Neuronal stem cell (in vitro differentiated cells): ENCODE measurements around the gene KMT2B.

Experiments used
- DNase-seq: peaks from one replicate; pipeline ENCODE4 v3.0.0-alpha.2; 2013; ENCODE audit warnings: low spot score
- H2AFZ ChIP-seq: one replicate; pipeline ENCODE4 v1.6.1; 2013; ENCODE audit warnings: mild to moderate bottlenecking, low read length, inconsistent platforms
- H2AK5ac ChIP-seq: 2 replicates; pipeline ENCODE4 v1.6.1; 2013; ENCODE audit warnings: low read depth, mild to moderate bottlenecking, inconsistent platforms, low read length, moderate library complexity, mixed read lengths
- H2BK120ac ChIP-seq: 2 replicates; pipeline ENCODE4 v1.6.1; 2013; ENCODE audit warnings: low read depth, mild to moderate bottlenecking, inconsistent platforms, low read length, moderate library complexity, mixed read lengths
- H2BK12ac ChIP-seq: one replicate; pipeline ENCODE4 v1.6.1; 2013; ENCODE audit warnings: low read length, inconsistent platforms
- H2BK15ac ChIP-seq: 2 replicates; pipeline ENCODE4 v1.6.1; 2013; ENCODE audit warnings: mild to moderate bottlenecking, low read length, inconsistent platforms, mixed read lengths
- H2BK5ac ChIP-seq: one replicate; pipeline ENCODE4 v1.6.1; 2013; ENCODE audit warnings: inconsistent platforms, mild to moderate bottlenecking, low read length, moderate library complexity
- H3K14ac ChIP-seq: one replicate; pipeline ENCODE4 v1.6.1; 2013; ENCODE audit warnings: low read length, inconsistent platforms
- H3K18ac ChIP-seq: 2 replicates; pipeline ENCODE4 v1.6.1; 2013; ENCODE audit warnings: low read length, inconsistent platforms
- H3K23ac ChIP-seq: 2 replicates; pipeline ENCODE4 v1.6.1; 2013; ENCODE audit warnings: low read depth, mild to moderate bottlenecking, mixed read lengths, low read length, inconsistent platforms; ENCODE audit not compliant: poor library complexity
- H3K27ac ChIP-seq: replicated peaks from 3 replicates; pipeline ENCODE4 v1.5.1; 2013; ENCODE audit warnings: low read length, inconsistent platforms
- H3K27me3 ChIP-seq, 3 experiments: 2 replicates each; pipeline ENCODE4 v1.6.1; 2013; ENCODE audit warnings: low read length in 3 of 3, mild to moderate bottlenecking in 2 of 3, inconsistent platforms in 1 of 3, low read depth in 1 of 3, mixed read lengths in 1 of 3, moderate library complexity in 1 of 3; ENCODE audit not compliant: control insufficient read depth in 3 of 3, insufficient read depth in 3 of 3
- H3K36me3 ChIP-seq, 2 donors: replicated peaks in 1 of 2; 2 replicates each; pipeline ENCODE4 v1.6.1; 2013; ENCODE audit warnings: low read length in 2 of 2; ENCODE audit not compliant: control insufficient read depth in 2 of 2, insufficient read depth in 2 of 2
- H3K4ac ChIP-seq: 2 replicates; pipeline ENCODE4 v1.6.1; 2013; ENCODE audit warnings: inconsistent platforms, mild to moderate bottlenecking, low read length, moderate library complexity
- H3K4me1 ChIP-seq, 2 donors: 1 replicate in 1 of 2; 2 replicates in 1 of 2; pipeline ENCODE4 v1.6.1; 2013; ENCODE audit warnings: low read length in 2 of 2, low read depth in 1 of 2; ENCODE audit not compliant: control insufficient read depth in 2 of 2, insufficient read depth in 1 of 2
- H3K4me2 ChIP-seq: one replicate; pipeline ENCODE4 v1.6.1; 2013; ENCODE audit warnings: mild to moderate bottlenecking, low read length, inconsistent platforms; ENCODE audit not compliant: insufficient read depth, poor library complexity, severe bottlenecking
- H3K4me3 ChIP-seq, 2 donors: 2 replicates each; pipeline ENCODE4 v1.5.1; 2013; ENCODE audit warnings: low read length in 2 of 2, mild to moderate bottlenecking in 2 of 2, inconsistent platforms in 1 of 2, moderate library complexity in 1 of 2
- H3K79me1 ChIP-seq: one replicate; pipeline ENCODE4 v1.6.1; 2013; ENCODE audit warnings: low read depth, mild to moderate bottlenecking, inconsistent platforms, low read length, moderate library complexity
- H3K9ac ChIP-seq: one replicate; pipeline ENCODE4 v1.6.1; 2013; ENCODE audit warnings: mild to moderate bottlenecking, low read depth, low read length, inconsistent platforms; ENCODE audit not compliant: poor library complexity
- H3K9me3 ChIP-seq, 2 donors: replicated peaks in 1 of 2; 2 replicates each; pipeline versions ENCODE3 to v1.6.1; 2013; ENCODE audit warnings: low read length in 2 of 2, mild to moderate bottlenecking in 2 of 2, inconsistent platforms in 1 of 2, low read depth in 1 of 2, mixed read lengths in 1 of 2, moderate library complexity in 1 of 2; ENCODE audit not compliant: control insufficient read depth in 2 of 2, insufficient read depth in 1 of 2
- H4K8ac ChIP-seq: one replicate; pipeline ENCODE4 v1.6.1; 2013; ENCODE audit warnings: low read depth, mild to moderate bottlenecking, inconsistent platforms, low read length, moderate library complexity
- H4K91ac ChIP-seq: one replicate; pipeline ENCODE4 v1.6.1; 2013; ENCODE audit warnings: low read length, low read depth, mild to moderate bottlenecking, inconsistent platforms; ENCODE audit not compliant: poor library complexity
- WGBS, 2 donors: extraction: QIAGEN DNeasy Blood & Tissue Kit; methylation state at CpG; one replicate each; pipeline ENCODE4 v1.1.7; 2013; ENCODE audit warnings: missing lambda C conversion rate in 2 of 2, mixed read lengths in 1 of 2; ENCODE audit not compliant: insufficient read length in 2 of 2, insufficient replicate concordance in 1 of 2; ENCODE audit errors: extremely low coverage in 2 of 2; 5-methylcytosine and 5-hydroxymethylcytosine counted together

KMT2B gene

GRCh38 chr19:35780058-35780457 is 62.3 kb downstream of the KMT2B start:
- H3K36me3 ChIP-seq = peaks cover 28 to 74% of the 10 kb centered on the region in 2 donors
- H2AFZ ChIP-seq = no peak overlapping the region
- H2BK120ac ChIP-seq = no peak overlapping the region
- H3K14ac ChIP-seq = no peak overlapping the region
- H3K27ac ChIP-seq = no peak overlapping the region
- H4K8ac ChIP-seq = no peak overlapping the region
- no peak for DNase-seq
- no CpG with 5 or more reads among the region's 16 CpGs for WGBS, 2 donors
- peaks cover 13 to 27% of the 10 kb centered on the region in 2 donors for H3K4me1 ChIP-seq
- no peaks in the 10 kb centered on the region for H3K9me3 ChIP-seq
- H3K9ac ChIP-seq = no peak overlapping the region
- peaks cover 2% of the 10 kb centered on the region for H3K79me1 ChIP-seq
- H3K4me3 ChIP-seq = no peak overlapping the region
- no peak overlapping the region for H3K23ac ChIP-seq
- no peak overlapping the region for H3K4me2 ChIP-seq
- H3K4ac ChIP-seq = no peak overlapping the region
- no peak overlapping the region for H2AK5ac ChIP-seq
- H4K91ac ChIP-seq = no peak overlapping the region
- H2BK12ac ChIP-seq = peak overlapping the region; percentile 41
- H2BK15ac ChIP-seq = no peak overlapping the region
- H3K27me3 ChIP-seq = no peaks in the 10 kb centered on the region
- no peak overlapping the region for H3K18ac ChIP-seq
- no peak overlapping the region for H2BK5ac ChIP-seq

GRCh38 chr19:35780717-35781116 is 62.9 kb downstream of the KMT2B start:
- no peak overlapping the region for H3K9ac ChIP-seq
- no peak overlapping the region for H3K14ac ChIP-seq
- no peak overlapping the region for H3K4ac ChIP-seq
- no peak overlapping the region for H3K23ac ChIP-seq
- no peak overlapping the region for H2BK12ac ChIP-seq
- no peak overlapping the region for H3K4me2 ChIP-seq
- no peak overlapping the region for H3K18ac ChIP-seq
- H4K8ac ChIP-seq = no peak overlapping the region
- DNase-seq = no peak
- H2BK120ac ChIP-seq = no peak overlapping the region
- H2BK15ac ChIP-seq = no peak overlapping the region
- no peak overlapping the region for H2AK5ac ChIP-seq
- no peak overlapping the region for H4K91ac ChIP-seq
- no peak overlapping the region for H2AFZ ChIP-seq
- H3K27ac ChIP-seq = no peak overlapping the region
- no peak overlapping the region for H3K4me3 ChIP-seq
- no peaks in the 10 kb centered on the region for H3K9me3 ChIP-seq
- no peak overlapping the region for H2BK5ac ChIP-seq
- H3K79me1 ChIP-seq = peaks cover 2% of the 10 kb centered on the region
- WGBS, 2 donors = no CpG with 5 or more reads among the region's 20 CpGs
- peaks cover 13 to 27% of the 10 kb centered on the region in 2 donors for H3K4me1 ChIP-seq
- H3K36me3 ChIP-seq = peaks cover 28 to 80% of the 10 kb centered on the region in 2 donors
- no peaks in the 10 kb centered on the region for H3K27me3 ChIP-seq

GRCh38 chr19:35781650-35782049 is 63.8 kb downstream of the KMT2B start:
- Histone ChIP-seq H4K8ac (no peak overlapping the region), H3K27ac (no peak overlapping the region), H3K9me3 (no peaks in the 10 kb centered on the region), H2BK120ac (no peak overlapping the region), H3K4me2 (no peak overlapping the region), H2AFZ (no peak overlapping the region), H3K4me1 (peaks cover 7 to 20% of the 10 kb centered on the region in 2 donors), H3K23ac (no peak overlapping the region), H3K4ac (no peak overlapping the region), H3K14ac (peak overlapping the region; percentile 6), H4K91ac (no peak overlapping the region), H3K9ac (peak overlapping the region; percentile 77), H2BK15ac (no peak overlapping the region), H3K27me3 (no peaks in the 10 kb centered on the region), H2BK5ac (peak overlapping the region; percentile 39), H3K79me1 (peaks cover 2% of the 10 kb centered on the region), H3K4me3 (no peak overlapping the region), H2AK5ac (no peak overlapping the region), H2BK12ac (peak overlapping the region; percentile 41), H3K18ac (peak overlapping the region; percentile 48), H3K36me3 (peaks cover 33 to 88% of the 10 kb centered on the region in 2 donors)
- no CpG with 5 or more reads among the region's 9 CpGs for WGBS, 2 donors
- DNase-seq = no peak

GRCh38 chr19:35782589-35782988 is 64.8 kb downstream of the KMT2B start:
- Histone ChIP-seq H3K36me3 (peaks cover 33 to 92% of the 10 kb centered on the region in 2 donors), H3K27ac (no peak overlapping the region), H2BK120ac (no peak overlapping the region), H3K4me1 (peaks cover 0 to 11% of the 10 kb centered on the region in 2 donors), H2AFZ (no peak overlapping the region), H2AK5ac (no peak overlapping the region), H3K9me3 (no peaks in the 10 kb centered on the region), H2BK5ac (no peak overlapping the region), H3K4me2 (no peak overlapping the region), H3K9ac (peak overlapping the region; percentile 30), H2BK15ac (no peak overlapping the region), H3K79me1 (peaks cover under 1% of the 10 kb centered on the region), H3K4ac (no peak overlapping the region), H3K27me3 (no peaks in the 10 kb centered on the region), H4K8ac (no peak overlapping the region), H3K18ac (peak overlapping the region; percentile 11), H2BK12ac (no peak overlapping the region), H3K4me3 (no peak overlapping the region), H4K91ac (peak overlapping the region; percentile 53), H3K14ac (no peak overlapping the region), H3K23ac (no peak overlapping the region)
- DNase-seq = no peak
- WGBS, 2 donors = no CpG with 5 or more reads among the region's 12 CpGs
